ENCODE results near the gene GABRA4.

Gene GABRA4

DNA sequence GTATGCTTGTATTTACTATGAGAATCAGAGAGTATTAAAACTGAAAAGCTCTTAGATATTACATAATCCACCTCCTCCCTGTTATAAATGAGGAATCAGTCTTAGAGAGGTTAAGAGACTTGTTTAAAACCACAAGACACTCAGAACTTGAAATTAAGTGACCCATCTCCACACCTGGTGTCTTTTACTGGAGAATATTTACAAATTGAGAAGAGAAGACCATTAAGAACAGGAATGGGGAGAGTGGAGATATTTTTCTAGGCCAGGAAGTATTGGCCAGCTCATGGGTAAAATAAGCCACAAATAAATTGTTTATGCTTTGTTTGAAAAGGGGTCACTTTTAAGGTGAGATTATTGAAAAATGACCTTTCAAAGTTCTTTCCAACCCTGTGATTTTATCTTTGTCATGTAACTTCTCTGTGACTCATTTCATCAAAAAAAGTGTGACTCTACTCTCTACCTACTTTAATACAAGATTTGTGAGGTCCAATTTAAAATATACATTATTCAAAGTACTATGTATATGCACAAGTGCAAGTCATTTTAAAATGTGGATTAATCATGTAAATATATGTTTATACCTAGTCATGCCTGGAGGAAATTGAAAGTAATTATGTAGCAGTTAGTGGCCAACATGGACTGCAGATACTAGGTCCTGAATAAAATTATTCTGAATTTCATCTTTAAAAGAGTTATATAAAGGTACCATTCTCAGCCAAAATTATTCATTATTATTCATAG, 68.4 kb downstream of the GABRA4 start:
- DNase-seq, result no peak

DNA sequence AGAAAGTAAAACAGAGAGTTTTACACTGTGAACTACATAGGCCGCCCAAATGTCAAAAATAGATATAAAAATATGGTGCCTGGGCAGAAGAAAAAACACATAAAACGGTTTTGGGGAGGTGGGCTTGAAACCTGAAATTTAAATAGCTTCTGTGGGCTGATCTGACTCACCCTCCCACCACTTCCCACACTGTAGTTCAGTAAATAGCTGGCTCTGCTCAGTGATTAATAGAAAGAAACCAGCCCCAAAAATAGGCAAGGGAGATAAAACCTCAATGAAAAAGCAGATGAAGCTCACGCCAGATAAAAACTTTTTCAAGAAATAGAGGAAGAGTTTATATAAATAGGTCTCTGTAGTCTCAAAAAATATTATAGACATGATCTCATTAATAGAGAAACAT, 71.2 kb downstream of the GABRA4 start:
- DNase-seq, result no peak

DNA sequence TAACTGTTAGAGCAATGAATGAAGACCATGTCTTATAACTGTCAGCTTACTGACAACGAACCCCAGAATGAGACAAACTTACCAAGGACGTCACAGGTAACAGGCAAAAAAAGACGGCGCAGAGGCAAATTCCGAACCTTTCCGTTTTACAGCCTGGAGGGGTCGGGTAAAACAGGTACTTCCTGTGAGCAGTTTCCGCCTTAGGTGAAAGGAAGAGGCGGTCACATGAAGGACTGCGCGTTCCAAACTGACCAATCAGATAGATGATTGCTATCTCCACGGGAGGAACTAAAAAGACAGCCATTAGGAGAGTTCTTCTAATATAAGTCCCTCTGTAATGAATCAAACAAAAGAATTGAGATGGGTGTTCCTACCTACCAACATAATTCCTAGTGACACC, 84.3 kb downstream of the GABRA4 start, which contains the start of gene COX7B2:
TSS of gene COX7B2 (minus strand) at position 168 of the 400 bp plus-strand sequence. CDS start 174,053 bp downstream, outside the sequence.
- no peak for DNase-seq

GRCh38 chr4:46908148-46908547, 85.2 kb downstream of the GABRA4 start:
- DNase-seq, result no peak

GRCh38 chr4:46900082-46900481, 93.3 kb downstream of the GABRA4 start:
- DNase-seq, result no peak

DNA sequence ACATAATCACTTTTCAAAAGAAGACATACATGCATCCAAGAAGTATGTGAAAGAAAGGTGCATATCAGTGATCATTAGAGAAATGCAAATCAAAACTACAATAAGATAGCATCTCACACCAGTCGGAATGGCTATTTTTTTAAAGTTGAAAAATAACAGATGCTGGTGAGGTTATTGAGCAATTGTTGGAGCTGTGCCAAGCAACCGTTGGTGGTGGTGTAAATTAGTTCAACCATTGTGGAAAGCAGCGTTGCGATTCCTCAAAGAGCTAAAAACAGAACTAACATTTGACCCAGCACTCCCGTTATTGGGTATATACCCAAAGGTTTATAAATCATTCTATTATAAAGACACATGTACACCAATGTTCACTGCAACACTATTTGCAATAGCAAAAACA, 98.6 kb downstream of the GABRA4 start:
- no peak for DNase-seq

DNA sequence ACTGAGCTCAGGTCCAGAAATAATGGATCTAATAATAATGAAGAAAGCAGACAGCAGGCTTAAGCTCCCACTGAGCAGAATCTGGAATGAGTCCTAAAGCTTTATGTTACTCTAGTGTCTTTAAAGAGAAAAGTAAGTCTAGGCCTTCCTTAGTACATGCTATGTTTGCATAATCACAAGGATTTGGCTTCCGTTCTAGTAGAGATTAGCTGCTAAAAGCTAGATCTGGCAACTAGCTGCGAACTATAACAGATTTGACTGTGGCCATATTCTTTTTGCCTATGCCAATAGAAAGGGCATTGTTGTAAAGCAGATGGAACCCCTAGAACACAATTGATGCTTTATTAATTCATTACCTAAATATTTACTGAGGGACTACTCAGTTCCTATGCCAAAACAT, 103.3 kb downstream of the GABRA4 start:
- no peak for DNase-seq

- peak; percentile 21 for DNase-seq
Measured at GRCh38 chr4:46889410-46889809, 104.0 kb downstream of the GABRA4 start.

GRCh38 chr4:46886711-46887110, 106.7 kb downstream of the GABRA4 start:
- DNase-seq, result no peak

DNA sequence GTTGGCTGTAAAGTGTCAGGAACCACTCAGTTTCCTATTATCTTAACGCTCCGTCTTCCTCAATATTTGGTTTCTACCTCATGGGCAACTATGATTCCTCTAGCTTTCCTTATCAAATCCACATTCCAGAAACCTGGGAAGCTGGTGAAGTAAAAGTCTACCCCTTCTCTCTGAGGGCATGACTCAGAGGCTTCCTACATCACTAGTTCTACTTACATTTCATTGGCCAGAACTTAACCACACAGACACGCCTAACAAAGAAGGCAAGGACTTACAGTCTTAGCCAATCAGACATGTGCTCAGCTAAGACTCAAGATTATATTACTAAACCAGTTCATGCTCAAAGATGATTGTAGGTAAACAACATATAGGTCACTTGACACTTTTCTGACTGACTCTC, 114.7 kb downstream of the GABRA4 start:
- no peak for DNase-seq

DNA sequence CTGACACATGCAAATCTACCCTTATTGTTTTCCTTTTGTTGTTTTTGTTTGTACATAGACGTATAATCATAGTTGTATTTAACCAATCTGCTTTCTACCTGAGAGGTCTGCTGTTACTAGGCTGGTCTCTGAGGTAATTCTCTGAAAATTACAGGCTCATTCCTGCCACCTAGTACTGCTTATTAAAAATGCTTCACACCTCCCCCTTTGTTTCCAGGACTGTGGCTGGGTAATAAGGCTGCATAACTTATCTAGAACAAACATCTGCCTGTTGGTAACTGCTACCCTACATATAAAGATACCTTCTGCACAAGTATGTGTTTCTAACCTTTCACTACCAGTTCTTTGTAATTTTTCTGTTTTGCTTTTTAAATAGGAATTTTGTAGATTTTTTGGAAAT, 118.6 kb downstream of the GABRA4 start:
- no peak for DNase-seq

DNA sequence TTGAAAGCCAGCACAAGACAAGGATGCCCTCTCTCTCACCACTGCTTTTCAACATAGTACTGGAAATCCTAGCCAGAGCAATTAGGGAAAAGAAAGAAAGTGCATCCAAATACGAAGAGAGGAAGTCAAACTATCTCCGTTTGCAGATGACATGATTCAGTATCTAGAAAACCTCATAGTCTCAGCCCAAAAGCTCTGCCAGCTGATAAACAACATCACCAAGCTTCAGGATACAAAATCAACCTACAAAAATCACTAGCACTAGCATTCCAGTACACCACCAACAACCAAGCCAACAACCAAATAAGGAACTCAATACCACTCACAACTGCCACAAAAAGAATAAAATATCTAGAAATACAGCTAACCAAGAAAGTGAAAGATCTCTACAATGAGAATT, 123.0 kb downstream of the GABRA4 start:
- DNase-seq, result no peak

Measured in NCI-H748 treated with DMSO at 0.1 percent for 48 hours (cell line).